Skeletal muscle tissue (tissue), 4 donors: ENCODE measurements around the gene ATP5MC2. TPM values are rescaled to one million over a fixed set of nuclear protein-coding genes. Genes with fewer than 3 reads are reported as not detected.
"Not testable (repeated sequence)": the region's sequence is repeated elsewhere in the genome, so short reads cannot be mapped to it uniquely, and the experiment has no call there.

ENCODE experiments used
- H3K27ac ChIP-seq: one replicate; pipeline ENCODE4 v1.7.0; 2013; ENCODE audit warnings: mild to moderate bottlenecking, low read depth, low read length, inconsistent platforms
- H3K27me3 ChIP-seq, 3 donors: one replicate each; pipeline ENCODE4 v1.7.0; 2013; ENCODE audit warnings: low read length in 3 of 3; ENCODE audit not compliant: control insufficient read depth in 3 of 3, insufficient read depth in 3 of 3
- H3K36me3 ChIP-seq, 3 donors: one replicate each; pipeline ENCODE4 v1.7.0; 2013; ENCODE audit warnings: low read length in 3 of 3; ENCODE audit not compliant: control insufficient read depth in 3 of 3, insufficient read depth in 3 of 3
- H3K4me1 ChIP-seq, 3 donors: one replicate each; pipeline ENCODE4 v1.7.0; 2013; ENCODE audit warnings: low read length in 3 of 3, mild to moderate bottlenecking in 3 of 3; ENCODE audit not compliant: control insufficient read depth in 3 of 3, insufficient read depth in 3 of 3
- H3K4me3 ChIP-seq, 3 donors: one replicate each; pipeline ENCODE4 v1.7.0; 2013; ENCODE audit warnings: low read length in 3 of 3
- H3K9ac ChIP-seq, 3 donors: one replicate each; pipeline ENCODE4 v1.7.0; 2013; ENCODE audit warnings: low read length in 3 of 3, mild to moderate bottlenecking in 3 of 3, moderate library complexity in 2 of 3, low read depth in 1 of 3
- H3K9me3 ChIP-seq, 3 donors: one replicate each; pipeline ENCODE4 v1.7.0; 2013; ENCODE audit warnings: low read length in 3 of 3; ENCODE audit not compliant: control insufficient read depth in 3 of 3
- total RNA-seq: library from RNA; depleted of rRNA; stranded (reverse); fragments of >200 nt; gene quantifications from one replicate; pipeline ENCODE4 v1.2.3, GENCODE V29; 2014
- donor health status: Osteomylitis.

The ATP5MC2 gene
- 253 TPM for total RNA-seq

DNA sequence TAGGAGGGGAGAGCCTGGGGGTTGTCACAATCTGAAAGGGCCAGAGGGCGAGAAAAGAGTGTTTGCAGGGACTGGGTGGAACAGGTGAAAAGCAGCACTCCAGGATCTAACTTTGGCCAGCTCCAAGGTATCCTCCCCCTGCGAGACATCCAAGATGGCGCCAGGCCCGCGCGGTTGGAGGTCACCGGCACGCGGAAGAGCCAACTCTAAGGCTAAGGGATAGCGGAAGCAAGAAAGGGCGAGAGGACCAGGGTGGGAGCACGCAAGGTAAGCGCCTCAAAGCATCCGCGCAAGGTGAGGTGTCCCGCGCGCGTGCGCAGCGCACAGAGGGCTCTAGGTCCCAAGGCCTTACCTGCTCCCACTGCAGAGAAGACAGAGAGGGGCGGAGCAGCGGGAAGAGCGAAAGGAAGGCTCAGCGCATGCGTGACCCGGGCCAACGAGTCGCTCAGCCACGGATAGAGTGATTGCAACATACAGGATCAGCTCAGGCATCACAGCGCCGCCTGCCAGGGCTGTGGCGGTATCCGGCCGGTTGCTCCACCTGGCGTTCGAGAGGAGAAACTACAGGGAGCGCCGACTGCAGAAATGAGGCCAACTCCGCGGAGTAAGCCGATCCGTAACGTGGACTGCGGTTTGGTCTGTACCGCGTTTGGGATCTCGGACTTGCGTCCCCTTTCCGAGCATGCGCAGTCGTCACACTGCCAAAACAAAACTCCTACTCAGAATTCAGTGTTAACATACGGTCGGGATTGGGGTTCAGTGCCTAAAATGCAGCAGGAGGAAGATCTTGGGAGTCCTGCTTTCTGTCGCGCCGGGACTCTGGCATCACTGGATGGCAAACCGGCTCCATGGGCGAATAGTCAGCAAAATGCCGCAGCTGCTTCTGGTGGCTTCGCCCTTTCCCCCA, at the start of gene ATP5MC2:
ATP5MC2 (minus strand) TSS at position 383 of the 907 bp plus-strand sequence. CDS start 3,469 bp downstream, outside the sequence.
- H3K9ac ChIP-seq, result peak within 1 kb of the TSS; percentile 88 to 98 (median 94)
- H3K4me1 ChIP-seq, result peaks cover 25 to 42% (median 34%) of the 10 kb centered on the region in 3 donors
- no peaks in the 10 kb centered on the region for H3K9me3 ChIP-seq
- H3K4me3 ChIP-seq, result peak within 1 kb of the TSS; percentile 98 to 99 (median 99)
- H3K27me3 ChIP-seq, result no peaks in the 10 kb centered on the region
- peaks cover 13 to 17% (median 17%) of the 10 kb centered on the region in 3 donors for H3K36me3 ChIP-seq
- H3K27ac ChIP-seq, result peak within 1 kb of the TSS; percentile 94

DNA sequence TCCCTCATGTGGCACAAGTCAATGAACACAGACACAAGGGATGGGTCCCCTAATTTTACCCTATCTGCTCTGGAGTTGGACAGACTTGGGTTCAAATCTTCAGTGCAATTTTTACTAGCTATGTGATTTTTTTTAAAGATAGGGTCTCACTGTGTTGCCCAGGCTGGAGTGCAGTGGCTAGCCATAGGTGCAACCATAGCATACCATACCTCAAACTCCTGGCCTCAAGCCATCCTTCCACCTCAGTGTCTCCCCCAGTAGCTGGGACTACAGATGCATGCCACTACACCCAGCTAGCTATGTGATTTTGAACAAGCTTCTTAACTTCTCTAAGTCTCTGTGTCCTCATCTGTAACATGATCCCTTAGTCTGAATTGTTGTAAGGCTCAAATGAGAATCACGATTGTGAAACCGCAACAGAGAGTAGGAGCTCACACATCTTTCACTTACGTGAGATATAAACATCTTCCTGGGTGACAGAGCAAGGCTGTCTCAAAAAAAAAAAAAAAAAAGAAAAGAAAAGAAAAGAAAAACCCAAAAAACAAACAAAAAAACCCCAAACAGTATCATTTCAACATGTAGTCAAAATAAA, 46.7 kb upstream of the ATP5MC2 start:
- Histone ChIP-seq H3K4me1 (peaks cover 18 to 20% (median 19%) of the 10 kb centered on the region in 3 donors), H3K9me3 (no peaks in the 10 kb centered on the region), H3K27ac (no peak overlapping the region), H3K36me3 (peaks cover 54 to 67% (median 63%) of the 10 kb centered on the region in 3 donors), H3K4me3 (no peak overlapping the region), H3K27me3 (no peaks in the 10 kb centered on the region), H3K9ac (no peak overlapping the region)

DNA sequence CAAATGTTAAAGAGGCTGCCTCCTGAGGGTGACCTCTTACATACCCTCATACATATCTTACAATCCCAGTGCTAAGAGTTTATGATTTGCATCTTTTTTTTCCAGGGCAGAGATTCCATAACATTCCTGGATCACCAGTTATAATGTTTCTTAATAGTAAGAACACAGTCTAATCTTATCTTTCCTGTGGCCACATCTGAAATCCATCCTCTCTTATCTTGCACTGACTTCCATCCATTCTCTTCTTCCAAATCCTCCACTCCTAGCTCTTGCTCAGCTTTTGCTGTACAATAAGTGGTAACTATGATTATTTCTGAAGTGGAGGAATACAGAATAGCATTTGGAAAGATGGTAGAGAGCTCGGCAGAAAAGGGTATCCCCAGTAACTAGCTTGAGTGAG, 45.1 kb upstream of the ATP5MC2 start:
- H3K27ac ChIP-seq, result no peak overlapping the region
- H3K27me3 ChIP-seq, result no peaks in the 10 kb centered on the region
- no peak overlapping the region for H3K4me3 ChIP-seq
- peaks cover 60 to 82% (median 79%) of the 10 kb centered on the region in 3 donors for H3K36me3 ChIP-seq
- no peak overlapping the region for H3K9ac ChIP-seq
- no peaks in the 10 kb centered on the region for H3K9me3 ChIP-seq
- H3K4me1 ChIP-seq, result peaks cover 8 to 11% (median 10%) of the 10 kb centered on the region in 3 donors

DNA sequence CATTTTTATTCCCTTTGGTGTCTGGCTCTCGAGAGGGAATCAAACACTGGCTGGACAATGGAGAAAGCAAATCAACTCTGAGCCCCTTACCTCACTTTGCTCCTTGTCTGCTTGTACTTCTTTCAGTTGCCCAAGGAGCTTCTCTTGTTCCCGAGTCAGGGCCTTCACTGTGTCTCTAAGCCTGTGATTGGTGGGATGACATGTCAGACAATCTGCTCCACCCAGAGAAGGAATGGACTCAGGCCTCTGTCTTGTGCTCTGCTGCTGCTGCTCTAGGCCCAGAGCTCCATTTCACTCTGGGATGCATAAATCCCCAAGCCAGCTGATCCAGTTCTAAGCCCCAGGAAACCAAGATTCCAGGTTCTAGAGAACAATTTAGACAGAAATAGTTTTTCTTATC, 43.8 kb upstream of the ATP5MC2 start:
- no peak overlapping the region for H3K9ac ChIP-seq
- peaks cover 67 to 85% (median 84%) of the 10 kb centered on the region in 3 donors for H3K36me3 ChIP-seq
- peaks cover 0 to 2% (median 0%) of the 10 kb centered on the region in 3 donors for H3K4me1 ChIP-seq

GRCh38 chr12:53718567-53718966, 42.7 kb upstream of the ATP5MC2 start:
- H3K4me3 ChIP-seq, H3K9me3 ChIP-seq, H3K27me3 ChIP-seq, H3K4me1 ChIP-seq, H3K9ac ChIP-seq, H3K27ac ChIP-seq: not testable (repeated sequence)
- H3K36me3 ChIP-seq, result peaks cover 68 to 85% (median 84%) of the 10 kb centered on the region in 3 donors

More for the DNA sequence above, 43.8 kb upstream of the ATP5MC2 start:
- Histone ChIP-seq H3K27ac (no peak overlapping the region), H3K9me3 (no peaks in the 10 kb centered on the region), H3K4me3 (no peak overlapping the region), H3K27me3 (no peaks in the 10 kb centered on the region)

DNA sequence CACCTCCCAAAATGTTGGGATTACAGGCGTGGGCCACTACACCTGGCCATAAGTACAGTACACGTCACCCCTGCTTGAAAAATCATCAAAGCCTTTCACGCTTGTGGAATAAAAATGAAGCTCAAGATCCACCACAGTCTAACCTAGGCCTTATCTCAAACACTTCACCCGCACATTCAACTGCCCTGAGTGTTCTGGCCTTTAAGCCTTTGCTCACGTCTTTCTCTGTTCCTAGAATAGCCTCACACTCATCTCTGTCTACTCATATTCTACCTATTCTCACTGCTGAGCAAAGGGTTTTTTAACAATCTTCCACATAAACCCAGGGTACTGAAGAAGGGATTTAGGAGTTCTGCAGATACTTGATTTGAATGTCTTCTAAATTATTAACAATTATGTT, 41.4 kb upstream of the ATP5MC2 start:
- Histone ChIP-seq H3K27me3 (no peaks in the 10 kb centered on the region), H3K36me3 (peaks cover 70 to 85% (median 85%) of the 10 kb centered on the region in 3 donors), H3K27ac (no peak overlapping the region), H3K4me1 (no peaks in the 10 kb centered on the region), H3K9ac (no peak overlapping the region), H3K4me3 (no peak overlapping the region), H3K9me3 (no peaks in the 10 kb centered on the region)

DNA sequence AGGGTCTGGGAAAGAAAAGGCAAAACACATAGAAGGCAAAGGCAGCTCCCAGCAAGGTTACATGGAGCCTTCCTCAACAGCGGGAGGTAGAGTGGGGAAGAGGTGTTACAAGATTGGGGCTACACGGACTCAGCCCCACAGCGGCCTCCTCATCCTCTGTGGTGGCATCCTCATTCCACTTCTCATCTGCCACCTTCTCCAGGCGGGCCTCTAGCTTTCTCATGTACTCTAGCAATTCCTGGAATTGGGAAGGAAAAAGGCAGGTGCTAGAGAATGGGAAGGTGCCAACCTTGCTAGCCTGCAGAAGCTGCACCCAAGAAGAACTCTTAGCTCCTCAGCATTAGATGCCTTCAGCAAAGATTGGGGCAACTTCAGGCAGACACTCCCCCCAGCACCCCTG, 38.1 kb upstream of the ATP5MC2 start:
- H3K9me3 ChIP-seq, result no peaks in the 10 kb centered on the region
- H3K4me1 ChIP-seq, result no peaks in the 10 kb centered on the region
- H3K9ac ChIP-seq, result no peak overlapping the region
- peaks cover 52 to 63% (median 62%) of the 10 kb centered on the region in 3 donors for H3K36me3 ChIP-seq
- H3K27me3 ChIP-seq, result peaks cover 0 to 4% (median 0%) of the 10 kb centered on the region in 3 donors
- no peak overlapping the region for H3K27ac ChIP-seq
- no peak overlapping the region for H3K4me3 ChIP-seq

GRCh38 chr12:53713516-53713915, 37.6 kb upstream of the ATP5MC2 start:
- Histone ChIP-seq H3K4me1 (no peaks in the 10 kb centered on the region), H3K27ac (no peak overlapping the region), H3K9ac (no peak overlapping the region), H3K9me3 (no peaks in the 10 kb centered on the region), H3K27me3 (peaks cover 0 to 5% (median 4%) of the 10 kb centered on the region in 3 donors), H3K36me3 (peaks cover 52 to 62% (median 62%) of the 10 kb centered on the region in 3 donors), H3K4me3 (no peak overlapping the region)

DNA sequence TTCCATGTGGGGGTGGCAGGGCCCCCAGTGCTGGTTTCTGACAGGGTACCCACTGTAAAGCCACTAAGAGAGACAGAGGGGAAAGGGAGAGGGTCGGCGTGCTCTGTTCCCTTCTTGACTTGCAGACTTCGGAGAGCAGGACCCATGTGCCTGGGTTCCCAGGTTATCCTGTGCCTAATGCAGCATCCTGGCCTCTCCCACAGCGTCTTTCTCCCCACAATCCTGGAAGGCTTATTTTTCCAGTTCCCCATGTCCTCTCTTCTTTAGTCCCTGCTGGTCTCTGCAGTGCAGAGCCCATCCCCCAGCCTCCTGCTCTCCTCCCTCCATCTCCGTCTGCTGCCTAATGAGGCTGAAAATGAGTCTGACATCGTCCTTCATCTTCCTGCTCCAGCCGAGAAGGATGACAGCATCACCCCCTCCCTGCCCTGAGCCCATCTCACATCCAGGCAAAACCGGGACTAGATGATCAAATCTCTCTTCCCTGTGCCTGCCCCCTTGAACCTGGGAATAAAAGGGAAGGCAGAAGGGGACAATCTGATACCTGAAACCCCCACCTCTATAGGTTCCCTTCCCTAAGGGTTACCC, 36.3 kb upstream of the ATP5MC2 start:
- no peak overlapping the region for H3K27ac ChIP-seq
- H3K36me3 ChIP-seq, result peaks cover 50 to 59% (median 57%) of the 10 kb centered on the region in 3 donors
- peaks cover 5 to 11% (median 9%) of the 10 kb centered on the region in 3 donors for H3K27me3 ChIP-seq

More for the DNA sequence above, 36.3 kb upstream of the ATP5MC2 start:
- H3K9ac ChIP-seq, result no peak overlapping the region
- H3K4me3 ChIP-seq, result no peak overlapping the region
- H3K9me3 ChIP-seq, result no peaks in the 10 kb centered on the region
- H3K4me1 ChIP-seq, result no peaks in the 10 kb centered on the region
